ENCODE results near the gene PSMD1.
"Not testable (repeated sequence)": the region's sequence is repeated elsewhere in the genome, so short reads cannot be mapped to it uniquely, and the experiment has no call there.

The PSMD1 gene

GRCh38 chr2:231187736-231188505 lies 131.3 kb downstream of the PSMD1 start:
- DNase-seq (ENCODE audit: low spot score) = no peak

GRCh38 chr2:231188506-231189170 lies 132.0 kb downstream of the PSMD1 start:
- DNase-seq (ENCODE audit: low spot score) = no peak

- no peak for DNase-seq (ENCODE audit: low spot score)
These were observed 132.5 kb downstream of the PSMD1 start for GRCh38 chr2:231189171-231189530.

GRCh38 chr2:231189571-231190495 lies 133.2 kb downstream of the PSMD1 start:
- DNase-seq (ENCODE audit: low spot score) = no peak

- no peak for DNase-seq (ENCODE audit: low spot score)
These were observed 134.0 kb downstream of the PSMD1 start for GRCh38 chr2:231190531-231191197.

GRCh38 chr2:231191896-231192872 lies 135.5 kb downstream of the PSMD1 start:
- peak; percentile 51 for DNase-seq (ENCODE audit: low spot score)

- DNase-seq (ENCODE audit: low spot score) = no peak
These were observed 136.5 kb downstream of the PSMD1 start for GRCh38 chr2:231193216-231193615.

- DNase-seq (ENCODE audit: low spot score) = no peak
These were observed 139.9 kb downstream of the PSMD1 start for GRCh38 chr2:231196592-231196991.

- DNase-seq (ENCODE audit: low spot score) = not testable (repeated sequence)
These were observed 140.5 kb downstream of the PSMD1 start for GRCh38 chr2:231197196-231197595.

- no peak for DNase-seq (ENCODE audit: low spot score)
These were observed 141.1 kb downstream of the PSMD1 start for GRCh38 chr2:231197706-231198290.

- peak; percentile 90 for DNase-seq (ENCODE audit: low spot score)
These were observed 141.9 kb downstream of the PSMD1 start, which contains the start of gene ARMC9 for GRCh38 chr2:231198291-231199173. TSS of gene ARMC9 (plus strand) at chr2:231198631. CDS start at chr2:231206239, 7,608 bp downstream.

- DNase-seq (ENCODE audit: low spot score) = no peak
These were observed 142.6 kb downstream of the PSMD1 start for GRCh38 chr2:231199219-231199618.

- DNase-seq (ENCODE audit: low spot score) = no peak
These were observed 144.3 kb downstream of the PSMD1 start for GRCh38 chr2:231200805-231201474.

- DNase-seq (ENCODE audit: low spot score) = no peak
These were observed 144.8 kb downstream of the PSMD1 start for GRCh38 chr2:231201475-231201814.

- DNase-seq (ENCODE audit: low spot score) = no peak
These were observed 146.4 kb downstream of the PSMD1 start for GRCh38 chr2:231203087-231203486.

GRCh38 chr2:231204146-231204545 lies 147.5 kb downstream of the PSMD1 start:
- no peak for DNase-seq (ENCODE audit: low spot score)

GRCh38 chr2:231204581-231204980 lies 147.9 kb downstream of the PSMD1 start:
- no peak for DNase-seq (ENCODE audit: low spot score)

GRCh38 chr2:231207734-231208133 lies 151.1 kb downstream of the PSMD1 start:
- DNase-seq (ENCODE audit: low spot score) = no peak

GRCh38 chr2:231210782-231211181 lies 154.1 kb downstream of the PSMD1 start:
- no peak for DNase-seq (ENCODE audit: low spot score)
